HG02759 (cell line): Measurements from ENCODE around the gene IP6K2.
"Not testable (repeated sequence)": the region's sequence is repeated elsewhere in the genome, so short reads cannot be mapped to it uniquely, and the experiment has no call there.

Source experiments
- ATAC-seq: cut with Tn5 transposase; IDR thresholded peaks from one replicate; pipeline ENCODE4 v1.9.1; 2021; ENCODE audit warnings: mild to moderate bottlenecking, moderate library complexity; ENCODE audit not compliant: unreplicated experiment

Gene IP6K2

GRCh38 chr3:48716982-48717746 is at the start of gene IP6K2:
Gene IP6K2, minus strand, starts transcription at chr3:48717221. Its CDS starts 21,930 bp downstream, at chr3:48695291.
- peak; percentile 99 for ATAC-seq

GRCh38 chr3:48765376-48765775 is 48.4 kb upstream of the IP6K2 start:
- no peak for ATAC-seq

- ATAC-seq = no peak
These were observed 45.8 kb upstream of the IP6K2 start for GRCh38 chr3:48762816-48763215.

GRCh38 chr3:48759991-48760540 is 43.0 kb upstream of the IP6K2 start:
- not testable (repeated sequence) for ATAC-seq

- not testable (repeated sequence) for ATAC-seq
These were observed 42.5 kb upstream of the IP6K2 start for GRCh38 chr3:48759531-48759930.

GRCh38 chr3:48759071-48759470 is 42.0 kb upstream of the IP6K2 start:
- no peak for ATAC-seq

GRCh38 chr3:48756640-48757039 is 39.6 kb upstream of the IP6K2 start:
- ATAC-seq = no peak

GRCh38 chr3:48750856-48751255 is 33.8 kb upstream of the IP6K2 start:
- ATAC-seq = no peak

GRCh38 chr3:48748754-48749153 is 31.7 kb upstream of the IP6K2 start:
- ATAC-seq = no peak

GRCh38 chr3:48747706-48748105 is 30.7 kb upstream of the IP6K2 start:
- no peak for ATAC-seq

- ATAC-seq = no peak
These were observed 30.1 kb upstream of the IP6K2 start for GRCh38 chr3:48747015-48747615.

GRCh38 chr3:48743773-48744172 is 26.8 kb upstream of the IP6K2 start:
- no peak for ATAC-seq

GRCh38 chr3:48741226-48741625 is 24.2 kb upstream of the IP6K2 start:
- ATAC-seq = not testable (repeated sequence)

GRCh38 chr3:48739955-48740823 is 23.2 kb upstream of the IP6K2 start:
- peak; percentile 66 for ATAC-seq

- peak; percentile 19 for ATAC-seq
These were observed 22.6 kb upstream of the IP6K2 start for GRCh38 chr3:48739617-48739954.

- ATAC-seq = no peak
These were observed 22.1 kb upstream of the IP6K2 start for GRCh38 chr3:48738926-48739616.

GRCh38 chr3:48738144-48738536 is 21.1 kb upstream of the IP6K2 start:
- no peak for ATAC-seq

- not testable (repeated sequence) for ATAC-seq
These were observed 18.2 kb upstream of the IP6K2 start for GRCh38 chr3:48735075-48735767.

GRCh38 chr3:48734541-48734940 is 17.5 kb upstream of the IP6K2 start:
- ATAC-seq = not testable (repeated sequence)
